Type B pancreatic cell (in vitro differentiated cells): ENCODE data around the gene ADGRL3. TPM values are rescaled to one million over a fixed set of nuclear protein-coding genes. Genes with fewer than 3 reads are reported as not detected.

Experiments used
- DNase-seq: peaks from one replicate; pipeline ENCODE4 v3.0.0; 2021; ENCODE audit warnings: mixed read lengths; ENCODE audit not compliant: unreplicated experiment; ENCODE audit errors: extremely low spot score
- H3K27ac Mint-ChIP-seq: 2 replicates; pipeline ENCODE4 v1.8.0; 2021; ENCODE audit warnings: mild to moderate bottlenecking, mixed read lengths
- H3K27me3 Mint-ChIP-seq: 2 replicates; pipeline ENCODE4 v1.8.0; 2021; ENCODE audit warnings: mixed read lengths
- H3K36me3 Mint-ChIP-seq: 2 replicates; pipeline ENCODE4 v1.8.0; 2021; ENCODE audit warnings: mixed read lengths
- H3K4me1 Mint-ChIP-seq: one replicate; pipeline ENCODE4 v1.8.0; 2021; ENCODE audit warnings: mixed read lengths; ENCODE audit not compliant: unreplicated experiment
- H3K4me3 Mint-ChIP-seq: 2 replicates; pipeline ENCODE4 v1.8.0; 2021; ENCODE audit warnings: mild to moderate bottlenecking, mixed read lengths
- H3K9me3 Mint-ChIP-seq: 2 replicates; pipeline ENCODE4 v1.8.0; 2021; ENCODE audit warnings: mixed read lengths
- total RNA-seq: library from RNA; stranded (reverse); gene quantifications from 2 replicates; pipeline ENCODE4 v1.2.1, GENCODE V29; 2021; ENCODE audit warnings: low replicate concordance
- TF ChIP-seq, protein P1 (sequence below): fragments of 200-600 bp; sonication (generic); conservative IDR thresholded peaks from 2 replicates; pipeline ENCODE4 v1.5.0; 2021; ENCODE audit warnings: antibody characterized with exemption, mild to moderate bottlenecking

Gene ADGRL3
- total RNA-seq, 1 donor from 2014 or later = 53.5 TPM

DNA sequence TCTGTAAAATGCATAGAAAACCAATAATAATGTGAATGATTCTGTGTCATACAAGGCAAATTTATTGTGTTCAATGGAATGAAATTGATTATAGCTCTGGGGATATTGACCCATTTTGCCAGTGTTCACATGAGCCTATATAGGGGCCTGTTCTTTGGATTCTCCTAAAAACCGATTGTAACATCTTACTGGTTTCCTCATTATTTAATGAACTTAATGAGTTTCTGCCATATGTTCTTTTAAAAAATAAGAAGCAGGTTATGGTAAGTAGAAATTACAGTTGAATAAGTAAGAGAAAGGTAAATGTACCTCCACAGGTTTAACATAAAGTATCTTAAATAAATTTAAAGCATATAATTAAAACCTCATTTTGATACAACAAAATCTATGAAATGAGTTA is 24.6 kb upstream of the ADGRL3 start:
- TF ChIP-seq, protein P1, sequence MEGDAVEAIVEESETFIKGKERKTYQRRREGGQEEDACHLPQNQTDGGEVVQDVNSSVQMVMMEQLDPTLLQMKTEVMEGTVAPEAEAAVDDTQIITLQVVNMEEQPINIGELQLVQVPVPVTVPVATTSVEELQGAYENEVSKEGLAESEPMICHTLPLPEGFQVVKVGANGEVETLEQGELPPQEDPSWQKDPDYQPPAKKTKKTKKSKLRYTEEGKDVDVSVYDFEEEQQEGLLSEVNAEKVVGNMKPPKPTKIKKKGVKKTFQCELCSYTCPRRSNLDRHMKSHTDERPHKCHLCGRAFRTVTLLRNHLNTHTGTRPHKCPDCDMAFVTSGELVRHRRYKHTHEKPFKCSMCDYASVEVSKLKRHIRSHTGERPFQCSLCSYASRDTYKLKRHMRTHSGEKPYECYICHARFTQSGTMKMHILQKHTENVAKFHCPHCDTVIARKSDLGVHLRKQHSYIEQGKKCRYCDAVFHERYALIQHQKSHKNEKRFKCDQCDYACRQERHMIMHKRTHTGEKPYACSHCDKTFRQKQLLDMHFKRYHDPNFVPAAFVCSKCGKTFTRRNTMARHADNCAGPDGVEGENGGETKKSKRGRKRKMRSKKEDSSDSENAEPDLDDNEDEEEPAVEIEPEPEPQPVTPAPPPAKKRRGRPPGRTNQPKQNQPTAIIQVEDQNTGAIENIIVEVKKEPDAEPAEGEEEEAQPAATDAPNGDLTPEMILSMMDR = no peak
- DNase-seq = no peak
- no peak overlapping the region for H3K27ac Mint-ChIP-seq
- H3K4me3 Mint-ChIP-seq = no peak overlapping the region
- no peaks in the 10 kb centered on the region for H3K9me3 Mint-ChIP-seq
- no peaks in the 10 kb centered on the region for H3K4me1 Mint-ChIP-seq
- peaks cover 5% of the 10 kb centered on the region for H3K27me3 Mint-ChIP-seq
- H3K36me3 Mint-ChIP-seq = no peaks in the 10 kb centered on the region

DNA sequence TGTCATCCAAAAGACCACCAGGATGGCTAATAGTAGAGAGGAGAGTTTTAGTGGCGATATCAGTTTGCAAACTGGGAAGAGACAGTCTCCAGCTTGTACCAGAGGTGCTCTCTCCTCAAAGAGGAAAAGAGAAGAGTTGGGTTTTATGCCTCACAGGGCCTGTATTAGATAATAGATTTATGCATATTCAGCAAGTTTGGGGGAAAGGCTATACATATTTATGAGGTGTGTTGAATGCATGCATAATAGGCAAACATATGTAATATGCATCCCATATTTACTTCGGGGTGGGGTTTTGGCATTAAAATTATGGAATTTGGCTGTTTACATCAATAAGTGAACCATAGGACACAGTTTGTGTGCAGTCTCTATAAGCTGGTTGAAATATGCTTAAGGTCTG is 22.8 kb upstream of the ADGRL3 start:
- no peak for DNase-seq
- H3K4me3 Mint-ChIP-seq = no peak overlapping the region
- H3K4me1 Mint-ChIP-seq = peaks cover 5% of the 10 kb centered on the region
- no peaks in the 10 kb centered on the region for H3K36me3 Mint-ChIP-seq
- TF ChIP-seq, protein P1 = no peak
- H3K27ac Mint-ChIP-seq = no peak overlapping the region
- H3K9me3 Mint-ChIP-seq = no peaks in the 10 kb centered on the region
- peaks cover 5% of the 10 kb centered on the region for H3K27me3 Mint-ChIP-seq

DNA sequence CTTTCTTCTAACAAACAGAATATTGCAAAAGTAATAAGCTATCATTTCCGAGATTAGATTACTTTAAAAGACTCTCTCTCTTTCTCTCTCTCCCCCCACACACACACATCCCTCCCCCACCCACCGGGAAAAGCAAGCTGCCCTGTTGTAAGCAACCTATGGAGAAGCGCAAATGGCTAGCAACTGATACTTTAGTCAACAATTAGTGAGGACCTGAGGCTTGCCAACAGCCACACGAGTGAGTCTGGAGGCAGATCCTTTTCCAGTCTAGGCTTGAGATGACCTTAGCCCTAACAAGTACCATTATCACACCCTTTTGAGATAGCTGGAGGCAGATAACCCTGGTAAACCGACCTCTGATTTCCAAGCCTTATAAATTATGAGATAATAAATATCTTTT is 19.7 kb upstream of the ADGRL3 start:
- H3K27me3 Mint-ChIP-seq = peaks cover 5% of the 10 kb centered on the region

DNA sequence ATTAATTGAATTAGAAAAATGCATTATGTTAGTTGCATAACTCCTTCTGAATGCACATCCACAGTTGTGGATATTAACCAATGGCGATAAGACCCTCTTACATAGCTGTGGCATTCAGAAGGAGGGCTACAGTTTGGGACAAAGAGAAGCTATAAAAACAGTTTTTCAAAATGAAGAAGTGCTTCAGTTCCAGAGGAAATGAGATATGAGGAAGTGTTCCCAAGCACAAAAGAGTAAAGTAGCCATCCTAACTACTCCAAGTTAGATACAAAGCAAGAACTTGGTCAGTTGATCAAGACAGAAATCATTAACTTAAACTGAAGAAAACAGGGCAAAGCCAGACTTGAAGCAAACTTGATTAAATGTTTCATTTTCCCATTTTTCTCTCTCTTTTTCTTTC is 17.2 kb upstream of the ADGRL3 start:
- Mint-ChIP-seq H3K36me3 (no peaks in the 10 kb centered on the region), H3K4me1 (peaks cover 5% of the 10 kb centered on the region), H3K27me3 (peaks cover 5% of the 10 kb centered on the region), H3K4me3 (no peak overlapping the region), H3K9me3 (peaks cover 7% of the 10 kb centered on the region), H3K27ac (no peak overlapping the region)
- DNase-seq = no peak
- TF ChIP-seq, protein P1 = no peak

More for the DNA sequence above, 19.7 kb upstream of the ADGRL3 start:
- Mint-ChIP-seq H3K9me3 (peaks cover 7% of the 10 kb centered on the region), H3K4me1 (peaks cover 5% of the 10 kb centered on the region), H3K4me3 (no peak overlapping the region), H3K27ac (no peak overlapping the region), H3K36me3 (no peaks in the 10 kb centered on the region)
- TF ChIP-seq, protein P1 = no peak
- DNase-seq = no peak

DNA sequence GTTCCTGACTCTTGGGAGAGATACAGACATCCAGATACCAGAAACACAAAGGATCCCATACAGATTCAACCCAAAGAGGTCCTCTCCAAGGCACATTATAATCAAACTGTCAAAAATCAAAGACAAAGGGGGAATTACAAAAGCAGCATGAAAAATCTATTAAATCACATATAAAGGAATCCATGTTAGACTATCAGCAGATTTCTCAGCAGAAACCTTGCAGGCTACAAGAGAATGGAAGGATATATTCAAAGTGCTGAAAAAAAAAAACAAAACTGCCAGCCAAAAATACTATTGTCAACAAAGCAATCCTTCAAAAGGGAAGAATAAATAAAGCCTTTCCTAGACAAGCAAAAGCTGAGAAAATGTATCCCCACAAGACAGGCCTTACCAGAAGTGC is 14.8 kb upstream of the ADGRL3 start:
- TF ChIP-seq, protein P1 = no peak
- no peak for DNase-seq
- H3K4me1 Mint-ChIP-seq = peaks cover 5% of the 10 kb centered on the region
- H3K27ac Mint-ChIP-seq = no peak overlapping the region
- no peaks in the 10 kb centered on the region for H3K36me3 Mint-ChIP-seq
- H3K27me3 Mint-ChIP-seq = no peaks in the 10 kb centered on the region
- H3K9me3 Mint-ChIP-seq = peaks cover 7% of the 10 kb centered on the region
- no peak overlapping the region for H3K4me3 Mint-ChIP-seq

DNA sequence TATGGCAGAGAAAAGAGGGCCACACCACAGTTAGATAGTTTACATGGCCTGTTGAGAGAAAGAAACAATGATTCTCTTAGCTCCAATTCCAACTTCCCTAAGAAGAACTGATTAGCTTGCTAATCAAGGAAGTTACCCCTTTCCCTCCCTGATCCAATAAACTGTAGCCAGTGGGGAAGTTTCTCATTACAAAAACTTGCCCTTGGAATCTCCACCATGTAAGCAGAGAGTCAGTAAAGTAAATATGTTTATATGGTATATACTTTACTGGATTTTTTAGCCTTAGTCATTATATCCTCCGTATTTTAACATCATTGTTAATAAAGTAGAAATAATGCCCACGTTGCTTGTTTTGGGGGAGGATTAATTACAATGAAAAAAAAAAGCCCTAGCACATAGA is 7.7 kb upstream of the ADGRL3 start:
- no peaks in the 10 kb centered on the region for H3K36me3 Mint-ChIP-seq
- H3K4me1 Mint-ChIP-seq = no peaks in the 10 kb centered on the region
- H3K27me3 Mint-ChIP-seq = peaks cover 12% of the 10 kb centered on the region
- no peak overlapping the region for H3K4me3 Mint-ChIP-seq
- TF ChIP-seq, protein P1 = no peak
- no peak overlapping the region for H3K27ac Mint-ChIP-seq
- H3K9me3 Mint-ChIP-seq = no peaks in the 10 kb centered on the region
- DNase-seq = no peak
